Measurements from ENCODE around the gene DNAJC17.

DNA sequence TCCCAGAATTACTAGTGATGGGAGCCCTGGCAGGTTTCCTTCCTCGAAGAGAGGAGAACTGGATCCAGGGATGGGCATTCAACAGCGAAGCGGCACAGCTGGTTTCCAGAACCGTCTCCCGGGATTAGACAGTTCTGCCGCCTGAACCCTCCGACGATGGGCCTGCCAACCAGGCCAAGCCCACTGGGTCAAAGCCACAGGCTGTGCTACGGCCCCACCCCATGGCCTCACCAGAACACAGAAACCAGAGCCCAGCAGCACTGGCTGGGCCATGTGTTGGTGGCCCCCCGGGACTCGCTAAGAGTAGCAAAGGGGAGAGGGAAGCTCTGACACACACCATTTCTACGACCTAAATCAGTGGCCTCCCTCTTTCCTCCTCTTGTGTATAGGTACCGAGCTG is 35.3 kb downstream of the DNAJC17 start:
- TF ChIP-seq, protein P1, sequence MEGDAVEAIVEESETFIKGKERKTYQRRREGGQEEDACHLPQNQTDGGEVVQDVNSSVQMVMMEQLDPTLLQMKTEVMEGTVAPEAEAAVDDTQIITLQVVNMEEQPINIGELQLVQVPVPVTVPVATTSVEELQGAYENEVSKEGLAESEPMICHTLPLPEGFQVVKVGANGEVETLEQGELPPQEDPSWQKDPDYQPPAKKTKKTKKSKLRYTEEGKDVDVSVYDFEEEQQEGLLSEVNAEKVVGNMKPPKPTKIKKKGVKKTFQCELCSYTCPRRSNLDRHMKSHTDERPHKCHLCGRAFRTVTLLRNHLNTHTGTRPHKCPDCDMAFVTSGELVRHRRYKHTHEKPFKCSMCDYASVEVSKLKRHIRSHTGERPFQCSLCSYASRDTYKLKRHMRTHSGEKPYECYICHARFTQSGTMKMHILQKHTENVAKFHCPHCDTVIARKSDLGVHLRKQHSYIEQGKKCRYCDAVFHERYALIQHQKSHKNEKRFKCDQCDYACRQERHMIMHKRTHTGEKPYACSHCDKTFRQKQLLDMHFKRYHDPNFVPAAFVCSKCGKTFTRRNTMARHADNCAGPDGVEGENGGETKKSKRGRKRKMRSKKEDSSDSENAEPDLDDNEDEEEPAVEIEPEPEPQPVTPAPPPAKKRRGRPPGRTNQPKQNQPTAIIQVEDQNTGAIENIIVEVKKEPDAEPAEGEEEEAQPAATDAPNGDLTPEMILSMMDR (IDR thresholded peaks at IDR 0.05): no peak
- TF ChIP-seq POLR2A (IDR thresholded peaks at IDR 0.05): no peak
